ENCODE measurements around the gene PEAK1.
"Not testable (repeated sequence)": the region's sequence is repeated elsewhere in the genome, so short reads cannot be mapped to it uniquely, and the experiment has no call there.

The PEAK1 gene

DNA sequence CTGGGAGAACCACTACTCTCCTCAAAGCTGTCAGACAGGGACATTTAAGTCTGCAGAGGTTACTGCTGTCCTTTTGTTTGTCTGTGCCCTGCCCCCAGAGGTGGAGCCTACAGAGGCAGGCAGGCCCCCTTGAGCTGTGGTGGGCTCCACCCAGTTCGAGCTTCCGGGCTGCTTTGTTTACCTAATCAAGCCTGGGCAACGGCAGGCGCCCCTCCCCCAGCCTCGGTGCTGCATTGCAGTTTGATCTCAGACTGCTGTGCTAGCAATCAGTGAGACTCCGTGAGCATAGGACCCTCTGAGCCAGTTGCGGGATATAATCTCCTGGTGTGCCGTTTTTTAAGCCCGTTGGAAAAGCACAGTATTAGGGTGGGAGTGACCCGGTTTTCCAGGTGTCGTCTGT is 263.9 kb downstream of the PEAK1 start:
- in situ Hi-C loops (cut with HindIII; ENCODE audit: low sequenced_read_pairs): not testable (repeated sequence)

DNA sequence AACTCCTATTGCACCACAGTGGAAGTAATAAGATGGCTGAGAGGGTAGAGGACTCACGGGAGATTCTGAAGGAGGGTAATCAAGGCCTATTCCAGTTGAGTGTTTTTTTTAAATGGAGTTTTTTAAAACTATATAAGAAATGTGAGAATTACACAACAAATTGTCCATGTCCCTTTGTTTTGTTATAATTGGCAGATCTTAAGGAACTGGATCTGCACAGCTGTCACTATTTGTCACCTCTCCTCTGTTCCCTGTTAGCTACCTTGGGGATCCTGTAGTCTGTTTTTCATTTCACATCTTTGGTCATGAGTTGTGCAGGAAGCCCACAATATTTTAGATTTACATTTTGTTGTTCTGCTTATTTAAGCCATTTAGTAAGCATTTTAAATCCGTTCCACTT is 271.7 kb downstream of the PEAK1 start:
- in situ Hi-C loops (cut with HindIII; ENCODE audit: low sequenced_read_pairs): no loop called here

DNA sequence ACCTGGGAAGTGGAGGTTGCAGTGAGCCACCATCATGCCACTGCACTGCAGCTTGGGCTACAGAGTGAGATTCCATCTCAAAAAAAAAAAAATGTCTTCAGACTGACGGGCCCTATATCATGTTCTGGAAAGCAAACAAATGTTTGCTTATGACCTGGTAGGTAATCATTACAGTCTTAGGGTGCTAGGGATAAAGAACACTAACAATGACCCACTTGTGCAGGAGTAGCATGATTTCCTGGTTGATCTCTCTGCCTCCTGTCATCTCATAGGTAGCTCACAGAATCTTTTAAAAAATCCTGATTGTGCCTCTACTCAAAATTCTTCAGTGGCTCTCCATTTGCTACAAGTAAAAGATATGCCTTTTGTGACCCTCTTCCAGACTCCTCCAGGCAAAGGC is 274.5 kb downstream of the PEAK1 start:
- in situ Hi-C loops (cut with HindIII; ENCODE audit: low sequenced_read_pairs): no loop called here

DNA sequence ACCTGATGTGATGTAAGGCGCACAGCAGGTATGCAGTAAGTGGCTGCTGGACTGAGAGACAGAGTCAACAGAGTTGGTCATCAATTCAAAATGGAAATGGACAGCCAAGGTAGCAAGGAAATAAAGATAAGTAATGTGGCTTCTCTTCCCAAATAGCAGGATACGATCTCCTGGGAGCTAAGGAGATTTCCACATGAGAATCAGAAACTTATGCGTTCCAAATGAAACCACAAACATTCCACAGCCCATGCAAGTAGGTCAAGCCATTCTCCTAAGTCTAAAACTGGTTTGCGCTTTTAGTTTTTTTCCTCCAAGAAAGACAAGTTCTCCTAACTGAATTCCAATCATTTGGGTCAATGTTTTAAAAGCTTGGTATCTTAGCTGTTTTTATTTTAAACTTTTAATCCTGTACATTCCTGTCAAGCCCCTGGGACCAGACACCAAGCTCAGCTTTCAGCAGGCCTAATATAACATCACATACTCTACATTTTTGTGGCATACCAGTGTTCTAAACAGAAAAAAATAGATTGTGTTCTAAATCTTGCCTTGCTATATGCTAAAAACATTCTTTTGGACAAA is 275.3 kb downstream of the PEAK1 start:
- in situ Hi-C loops (cut with HindIII; ENCODE audit: low sequenced_read_pairs): no loop called here

DNA sequence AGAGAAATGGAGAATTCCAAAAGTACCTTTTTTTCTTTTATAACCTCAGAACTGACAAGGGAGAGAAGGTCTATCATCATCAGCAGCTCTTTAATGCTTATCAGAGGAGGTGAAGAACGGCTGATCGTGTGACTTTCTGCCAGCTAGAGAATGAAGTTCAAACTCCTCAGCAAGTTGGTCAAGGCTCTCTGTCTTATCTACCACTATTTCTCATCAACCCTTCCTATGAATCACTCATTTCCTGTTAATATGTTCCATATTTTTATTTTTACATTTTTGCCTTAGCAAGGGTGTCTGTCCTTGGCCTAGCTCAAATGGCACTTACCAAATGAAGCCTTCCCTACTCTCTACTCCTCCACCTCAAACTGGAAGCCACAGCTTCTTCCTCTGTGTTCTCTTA is 275.9 kb downstream of the PEAK1 start:
- in situ Hi-C loops (cut with HindIII; ENCODE audit: low sequenced_read_pairs): no loop called here

DNA sequence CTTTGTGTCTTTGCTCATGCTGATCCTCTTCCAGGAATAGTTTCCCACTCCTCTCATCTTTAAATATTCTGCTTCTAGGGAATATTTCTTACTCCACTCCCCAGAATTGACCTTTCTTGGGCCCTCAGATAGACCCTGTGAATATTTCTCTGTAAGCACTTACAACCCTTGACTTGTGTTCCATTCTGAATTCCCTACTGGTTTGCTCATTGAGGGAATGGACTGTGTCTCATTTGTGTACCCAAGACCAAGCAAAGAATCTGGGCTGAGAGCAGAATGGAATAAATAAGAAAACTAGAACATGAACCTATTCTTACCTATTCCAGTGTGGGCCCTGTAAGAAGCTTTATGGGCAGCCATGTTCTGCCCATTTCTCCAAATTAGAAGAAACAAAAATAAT is 276.3 kb downstream of the PEAK1 start:
- in situ Hi-C loops (cut with HindIII; ENCODE audit: low sequenced_read_pairs): no loop called here

DNA sequence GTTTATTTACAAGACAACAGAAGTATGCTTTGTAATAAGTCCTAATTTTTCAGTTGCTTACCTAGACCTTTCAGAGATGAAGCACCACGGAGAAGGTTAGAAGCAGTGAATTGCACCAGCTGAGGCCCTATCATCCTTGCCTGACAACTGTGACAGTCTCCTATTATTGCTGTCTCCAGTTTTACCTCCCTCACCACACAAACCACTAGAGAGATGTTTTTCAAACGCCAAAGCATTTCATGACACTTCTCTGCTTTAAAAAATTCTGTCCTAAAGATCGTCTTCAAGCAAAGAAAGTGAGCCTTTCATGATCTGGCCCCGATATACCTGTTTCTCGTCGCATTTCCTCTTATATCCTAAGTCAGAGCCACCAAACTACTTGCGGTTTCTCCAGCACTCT is 276.7 kb downstream of the PEAK1 start:
- in situ Hi-C loops (cut with HindIII; ENCODE audit: low sequenced_read_pairs): no loop called here

DNA sequence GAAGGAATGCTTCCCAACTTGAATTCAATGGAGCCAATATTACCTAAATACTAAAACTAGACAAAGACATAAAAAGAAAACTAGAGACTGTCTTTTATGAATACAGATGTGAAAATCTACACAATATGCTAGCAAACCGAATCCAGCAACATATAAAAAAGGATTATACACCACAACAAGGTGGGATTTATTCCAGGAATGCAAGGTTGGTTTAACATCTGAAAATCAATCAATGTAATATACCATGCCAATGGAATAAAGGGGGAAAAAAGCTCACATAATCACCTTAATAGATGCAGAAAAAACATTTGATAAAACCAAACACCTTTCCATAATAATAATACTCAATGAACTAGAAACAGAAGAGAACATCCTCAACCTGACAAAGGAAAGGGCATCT is 279.7 kb downstream of the PEAK1 start:
- in situ Hi-C loops (cut with HindIII; ENCODE audit: low sequenced_read_pairs): no loop called here

DNA sequence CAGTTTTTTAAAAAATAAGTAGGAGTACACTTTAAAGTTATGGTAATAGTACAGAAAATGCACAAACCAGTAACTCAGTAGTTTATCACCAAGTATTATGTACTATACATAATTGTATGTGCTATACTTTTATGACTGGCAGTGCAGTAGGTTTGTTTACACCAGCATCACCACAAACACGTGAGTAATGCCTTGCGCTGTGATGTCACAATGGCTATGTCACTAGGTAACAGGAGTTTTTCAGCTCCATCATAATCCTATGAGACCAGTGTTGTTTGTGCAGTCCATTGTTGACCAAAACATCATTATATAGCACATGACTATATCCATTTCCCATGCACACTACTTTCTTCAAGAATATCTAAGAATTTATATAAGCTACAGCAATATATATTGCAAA is 280.6 kb downstream of the PEAK1 start:
- in situ Hi-C loops (cut with HindIII; ENCODE audit: low sequenced_read_pairs): no loop called here

DNA sequence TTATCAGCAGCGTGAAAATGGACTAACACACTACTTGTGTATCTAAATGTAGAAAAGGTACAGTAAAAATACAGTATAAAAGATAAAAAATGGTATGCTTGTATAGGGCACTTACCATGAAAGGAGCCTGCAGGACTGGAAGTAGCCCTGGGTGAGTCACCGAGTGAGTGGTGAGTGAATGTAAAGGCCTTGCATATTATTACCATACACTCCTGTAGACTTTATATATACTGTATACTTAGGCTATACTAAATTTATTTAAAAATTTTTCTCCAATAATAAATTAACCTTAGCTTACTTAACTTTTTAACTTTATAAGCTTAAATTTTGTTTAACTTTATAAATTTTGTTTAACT is 281.8 kb downstream of the PEAK1 start:
- in situ Hi-C loops (cut with HindIII; ENCODE audit: low sequenced_read_pairs): no loop called here

DNA sequence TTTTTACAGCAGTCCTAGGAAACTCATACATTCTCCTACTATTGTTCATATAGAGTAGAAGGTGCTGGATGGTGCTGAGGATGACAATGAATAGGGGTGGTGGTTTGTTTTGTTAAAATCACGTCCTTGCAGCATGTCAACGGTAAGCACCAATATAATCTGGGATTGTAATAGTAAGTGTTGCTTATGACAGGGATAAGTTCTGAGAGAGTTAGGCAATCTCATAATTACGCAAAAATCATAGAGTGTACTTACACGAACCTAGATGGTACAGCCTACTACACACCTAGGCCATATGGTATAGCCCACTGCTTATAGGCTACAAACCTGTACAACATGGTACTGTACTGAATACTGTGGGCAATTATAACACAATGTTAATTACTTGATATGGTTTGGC is 284.7 kb downstream of the PEAK1 start:
- in situ Hi-C loops (cut with HindIII; ENCODE audit: low sequenced_read_pairs): no loop called here

DNA sequence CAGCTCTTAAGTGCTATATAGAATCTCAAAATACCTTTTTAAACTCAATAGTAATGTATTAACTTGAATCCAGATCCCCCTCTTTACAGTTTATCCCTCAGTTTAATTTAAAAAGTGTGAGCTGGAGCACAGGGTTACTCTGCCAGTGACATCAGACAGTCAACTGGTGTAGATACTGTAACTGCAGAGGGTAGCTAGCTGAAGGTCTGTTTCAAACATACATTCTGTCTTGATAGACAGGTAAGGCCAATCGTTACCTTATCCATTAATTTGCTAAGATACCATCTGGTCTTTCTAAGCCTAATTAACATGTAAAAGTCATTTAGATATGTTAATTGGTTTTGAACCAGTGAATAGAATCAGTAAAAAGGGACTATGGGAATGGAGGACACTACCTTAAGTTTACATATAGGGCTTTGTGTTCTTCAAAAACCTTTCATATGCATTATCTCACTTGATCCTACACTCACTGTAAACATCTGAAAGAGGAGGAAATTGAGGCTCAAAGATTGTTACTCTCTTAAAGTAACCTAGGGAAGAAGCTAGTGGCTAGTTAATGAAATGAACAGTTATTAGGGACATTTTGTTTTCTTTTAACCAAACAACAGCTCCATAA is 289.5 kb downstream of the PEAK1 start:
- in situ Hi-C loops (cut with HindIII; ENCODE audit: low sequenced_read_pairs): no loop called here

DNA sequence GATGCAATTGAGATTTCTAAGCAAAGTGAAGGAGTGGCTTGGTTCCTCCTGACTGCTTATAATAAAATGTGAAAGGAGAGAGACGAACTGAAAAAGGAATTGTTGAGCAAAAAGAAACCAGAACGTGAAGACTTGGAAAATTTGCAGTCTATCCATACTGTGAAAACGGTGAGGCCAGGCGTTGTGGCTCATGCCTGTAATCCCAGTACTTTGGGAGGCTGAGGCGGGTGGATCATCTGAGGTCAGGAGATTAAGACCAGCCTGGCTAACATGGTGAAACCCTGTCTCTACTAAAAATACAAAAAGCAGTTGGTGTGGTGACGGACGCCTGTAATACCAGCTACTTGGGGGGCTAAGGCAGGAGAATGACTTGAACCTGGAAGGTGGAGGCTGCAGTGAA is 292.3 kb downstream of the PEAK1 start:
- in situ Hi-C loops (cut with HindIII; ENCODE audit: low sequenced_read_pairs): loop anchor here (10.0 kb wide), 1 partner anchor 397 kb away; no protein-coding TSS in a partner anchor

DNA sequence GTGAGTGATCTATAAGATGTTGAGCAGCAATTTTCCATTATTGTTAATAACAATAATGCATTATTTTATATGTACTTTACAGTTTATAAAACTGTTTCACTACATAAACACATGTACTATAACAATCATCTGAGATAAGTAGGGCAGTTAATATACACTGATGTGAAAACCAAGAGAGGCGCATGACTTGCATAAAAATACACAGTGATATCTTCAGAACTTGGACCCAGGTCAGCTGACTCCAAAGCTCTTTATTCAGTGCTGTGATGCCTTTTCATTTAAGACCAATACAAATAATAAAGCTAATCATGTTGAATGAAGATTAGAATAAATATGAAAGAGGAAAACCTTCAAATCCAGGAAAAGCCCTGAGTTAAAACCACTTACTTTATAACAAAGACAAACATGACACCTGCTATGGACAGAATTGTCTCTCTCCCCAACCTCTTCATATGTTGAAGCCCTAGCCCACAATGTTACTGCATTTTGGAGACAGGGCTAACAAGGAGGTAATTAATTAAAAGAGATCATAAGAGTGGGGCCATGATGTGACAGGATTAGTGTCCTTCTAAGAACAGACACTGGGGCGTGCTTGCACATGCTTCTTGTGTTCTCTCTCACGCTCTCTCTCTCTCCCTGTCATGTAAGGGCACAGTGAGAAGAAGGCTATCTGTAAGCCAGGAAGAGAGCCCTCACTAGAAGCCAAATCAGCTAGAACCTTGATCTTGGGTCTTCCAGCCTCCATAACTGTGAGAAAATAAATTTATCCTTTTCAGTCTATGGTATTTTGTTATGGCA is 293.2 kb downstream of the PEAK1 start:
- in situ Hi-C loops (cut with HindIII; ENCODE audit: low sequenced_read_pairs): loop anchor here (10.0 kb wide), 1 partner anchor 398 kb away; no protein-coding TSS in a partner anchor

DNA sequence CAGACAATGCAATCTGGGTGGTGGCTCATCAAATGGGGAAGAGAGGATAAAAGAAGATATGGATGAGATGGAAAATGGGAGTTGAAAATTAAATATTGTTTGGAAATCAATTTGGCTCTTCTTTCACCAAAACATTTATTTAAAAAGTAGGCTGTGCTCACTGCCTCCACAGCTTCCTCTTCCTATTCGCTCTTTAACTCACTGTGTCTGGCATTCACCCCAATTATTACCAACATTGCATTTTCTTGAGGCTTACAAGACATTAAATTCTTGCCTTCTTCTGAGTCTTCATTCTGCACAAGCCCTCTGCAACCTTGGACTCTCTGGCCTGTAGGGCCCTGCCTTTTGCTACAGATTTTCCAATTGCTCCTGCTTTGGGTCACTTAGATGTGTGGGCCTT is 296.1 kb downstream of the PEAK1 start:
- in situ Hi-C loops (cut with HindIII; ENCODE audit: low sequenced_read_pairs): loop anchor here (5.0 to 10.0 kb wide), 2 partner anchors 53 to 401 kb away; no protein-coding TSS in a partner anchor

DNA sequence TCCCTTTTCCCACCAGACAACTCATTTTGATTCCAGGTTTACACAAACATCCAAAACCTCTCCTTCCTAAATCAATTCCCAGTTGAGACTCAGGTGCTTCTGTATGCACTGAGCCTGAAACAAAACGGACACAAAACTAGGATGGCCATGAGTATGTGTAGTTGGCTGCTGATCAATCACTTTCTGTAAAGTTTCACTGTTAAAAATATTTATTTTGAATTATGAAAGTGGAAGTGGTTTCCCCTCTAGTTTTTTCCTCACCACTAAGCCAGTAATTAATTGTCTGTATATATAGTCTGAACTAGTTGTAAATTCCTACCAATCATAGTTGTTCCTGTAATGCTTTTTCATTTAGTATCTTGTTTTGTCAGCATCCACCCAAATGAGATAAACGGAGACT is 297.3 kb downstream of the PEAK1 start:
- in situ Hi-C loops (cut with HindIII; ENCODE audit: low sequenced_read_pairs): loop anchor here (5.0 to 10.0 kb wide), 2 partner anchors 55 to 402 kb away; no protein-coding TSS in a partner anchor

DNA sequence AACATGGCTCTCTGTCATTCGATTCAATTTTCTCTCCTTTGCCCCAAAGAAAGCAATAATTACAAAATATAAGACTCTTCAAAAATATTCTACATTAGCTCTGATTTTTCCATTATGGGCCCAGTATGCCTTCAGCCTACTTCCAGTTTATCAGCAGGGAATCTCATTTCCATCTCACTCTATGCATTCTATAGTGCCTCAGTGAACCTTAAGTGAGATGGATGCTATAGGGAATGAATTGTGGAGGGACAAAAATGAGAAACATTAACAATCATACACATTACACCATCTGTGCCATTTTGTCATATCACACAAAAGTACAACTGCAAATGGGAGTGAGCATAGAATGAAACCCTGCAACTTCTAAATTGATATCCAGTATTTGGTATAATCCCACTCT is 298.3 kb downstream of the PEAK1 start:
- in situ Hi-C loops (cut with HindIII; ENCODE audit: low sequenced_read_pairs): loop anchor here (5.0 to 10.0 kb wide), 2 partner anchors 56 to 403 kb away; no protein-coding TSS in a partner anchor

DNA sequence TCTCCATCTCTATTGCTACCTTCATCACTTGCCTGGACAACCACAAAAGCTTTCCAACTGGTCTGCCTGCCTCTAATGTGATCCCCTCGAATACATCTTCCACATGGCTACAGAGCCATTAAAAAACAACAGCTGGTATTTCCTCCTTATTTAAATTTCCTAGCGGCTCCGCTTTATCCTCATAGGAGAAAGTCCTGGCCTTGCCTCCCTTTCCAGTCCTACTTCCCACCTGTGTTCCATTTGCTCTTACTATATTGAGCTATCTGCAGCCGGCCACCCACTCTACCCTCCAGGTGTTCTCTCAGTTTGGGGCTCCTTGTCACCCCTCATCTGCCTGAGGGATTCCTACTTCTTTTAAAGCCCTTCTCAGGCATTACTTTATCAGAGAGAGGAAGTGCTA is 299.3 kb downstream of the PEAK1 start:
- in situ Hi-C loops (cut with HindIII; ENCODE audit: low sequenced_read_pairs): loop anchor here (5.0 to 10.0 kb wide), 2 partner anchors 57 to 404 kb away; no protein-coding TSS in a partner anchor

DNA sequence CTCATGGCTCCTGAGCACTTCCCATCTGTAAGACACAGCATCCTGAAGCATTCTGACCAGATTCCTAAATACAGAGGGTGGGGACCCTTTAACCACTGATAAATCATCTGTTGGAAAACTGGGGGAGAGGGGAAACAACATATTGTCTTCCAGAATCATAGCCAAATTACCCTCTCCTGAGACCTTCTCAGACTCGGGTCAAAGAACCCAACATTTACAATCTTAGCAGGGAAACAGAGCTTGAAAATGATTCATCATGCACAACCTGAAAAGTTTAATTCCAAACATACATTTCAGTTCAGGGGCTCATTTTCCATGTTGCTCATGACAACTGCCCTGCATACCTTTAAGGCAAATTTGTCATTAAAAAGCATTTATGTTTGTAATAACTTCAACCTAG is 300.5 kb downstream of the PEAK1 start:
- in situ Hi-C loops (cut with HindIII; ENCODE audit: low sequenced_read_pairs): no loop called here

DNA sequence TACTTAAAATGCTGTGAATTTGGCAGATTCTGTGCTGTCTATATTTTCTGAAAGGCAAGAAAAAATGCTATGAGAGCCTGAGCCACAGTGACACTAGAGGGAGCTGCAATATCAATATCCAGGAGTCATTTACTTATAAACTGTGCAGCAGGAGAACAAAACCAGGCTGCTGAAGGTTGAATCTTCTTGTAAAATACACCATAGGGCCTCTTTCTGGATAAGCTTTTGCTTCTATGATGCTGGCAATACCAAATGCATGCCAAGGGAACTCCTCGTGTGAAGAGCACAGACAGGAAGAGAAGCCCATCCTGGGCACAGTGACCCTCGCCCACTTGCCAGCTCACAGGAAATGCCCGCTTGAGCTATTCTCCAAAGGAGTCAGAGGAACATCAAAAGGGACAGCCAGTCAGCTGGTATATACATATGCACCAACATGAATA is 301.0 kb downstream of the PEAK1 start:
- in situ Hi-C loops (cut with HindIII; ENCODE audit: low sequenced_read_pairs): no loop called here

DNA sequence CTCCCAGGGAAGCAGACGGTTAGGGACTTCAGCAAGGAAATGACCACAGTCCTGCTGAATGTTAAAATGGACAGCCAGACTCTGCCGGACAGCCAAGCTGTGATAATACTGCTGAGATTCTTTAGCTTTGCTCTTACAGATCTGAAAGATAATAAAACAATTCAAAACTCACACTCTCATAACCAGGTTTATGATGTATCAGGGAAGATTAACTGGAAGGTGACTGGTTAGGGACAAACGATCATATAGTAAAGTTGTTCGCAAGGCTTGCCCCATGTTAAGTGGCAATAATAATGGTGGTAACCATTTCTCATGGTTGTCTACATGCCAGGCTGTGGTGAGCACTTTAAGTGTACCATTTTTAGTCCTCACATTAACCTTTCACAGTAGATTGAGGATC is 304.7 kb downstream of the PEAK1 start:
- in situ Hi-C loops (cut with HindIII; ENCODE audit: low sequenced_read_pairs): no loop called here

Measured in endothelial cell of hepatic sinusoid (primary cell).